ENCODE results near the gene UNC119B.

GRCh38 chr12:120702637-120703036, 7.6 kb upstream of the UNC119B start:
- no peak for TF ChIP-seq CTCF (conservative IDR thresholded peaks at IDR 0.05)
- TF ChIP-seq ZFX (IDR thresholded peaks at IDR 0.05), result no peak
